Activated CD8-positive, alpha-beta memory T cell treated with anti-CD3 and anti-CD28 coated beads, Interleukin-2, amount 10 ng/mL, durations not matched to agents 7 days and 5 days (primary cell): ENCODE results near the gene PRAMEF2. TPM values are rescaled to one million over a fixed set of nuclear protein-coding genes. Genes with fewer than 3 reads are reported as not detected.
"Not testable (repeated sequence)": the region's sequence is repeated elsewhere in the genome, so short reads cannot be mapped to it uniquely, and the experiment has no call there.

ENCODE experiments used
- ATAC-seq: fragments of 150-1000 bp; cut with Tn5 transposase; one replicate; pipeline ENCODE4 v1.10.0; 2021; ENCODE audit warnings: moderate library complexity
- CTCF ChIA-PET: fragments of 350-600 bp; sonication (Branson Sonifier 250); formaldehyde crosslinking; loops from one replicate; lab custom pipeline; 2021; ENCODE audit warnings: antibody characterized with exemption; lab: Charles Lee
- DNase-seq: peaks from one replicate; pipeline ENCODE4 v3.0.0-alpha.2; 2020
- H3K27ac Mint-ChIP-seq: one replicate; pipeline ENCODE4 v1.8.0; 2021; ENCODE audit warnings: mild to moderate bottlenecking, mixed read lengths
- H3K27me3 Mint-ChIP-seq: one replicate; pipeline ENCODE4 v1.8.0; 2021; ENCODE audit warnings: mixed read lengths
- H3K36me3 Mint-ChIP-seq: one replicate; pipeline ENCODE4 v1.8.0; 2021; ENCODE audit warnings: mild to moderate bottlenecking, mixed read lengths
- H3K4me1 Mint-ChIP-seq: one replicate; pipeline ENCODE4 v1.8.0; 2021; ENCODE audit warnings: mixed read lengths
- H3K4me3 Mint-ChIP-seq: one replicate; pipeline ENCODE4 v1.8.0; 2021; ENCODE audit warnings: mild to moderate bottlenecking, moderate library complexity, mixed read lengths
- H3K9me3 Mint-ChIP-seq: one replicate; pipeline ENCODE4 v1.8.0; 2022; ENCODE audit warnings: low read depth, mixed read lengths
- total RNA-seq, 2 experiments: library from RNA; stranded (reverse); gene quantifications; one replicate each; pipeline ENCODE4 v1.2.3, GENCODE V29; 2021

PRAMEF2 gene, protein sequence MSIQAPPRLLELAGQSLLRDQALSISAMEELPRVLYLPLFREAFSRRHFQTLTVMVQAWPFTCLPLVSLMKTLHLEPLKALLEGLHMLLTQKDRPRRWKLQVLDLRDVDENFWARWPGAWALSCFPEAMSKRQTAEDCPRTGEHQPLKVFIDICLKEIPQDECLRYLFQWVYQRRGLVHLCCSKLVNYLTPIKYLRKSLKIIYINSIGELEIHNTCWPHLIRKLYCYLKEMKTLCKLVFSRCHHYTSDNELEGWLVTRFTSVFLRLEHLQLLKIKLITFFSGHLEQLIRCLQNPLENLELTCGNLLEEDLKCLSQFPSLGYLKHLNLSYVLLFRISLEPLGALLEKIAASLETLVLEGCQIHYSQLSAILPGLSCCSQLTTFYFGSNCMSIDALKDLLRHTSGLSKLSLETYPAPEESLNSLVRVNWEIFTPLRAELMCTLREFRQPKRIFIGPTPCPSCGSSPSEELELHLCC
- total RNA-seq = not detected

DNA sequence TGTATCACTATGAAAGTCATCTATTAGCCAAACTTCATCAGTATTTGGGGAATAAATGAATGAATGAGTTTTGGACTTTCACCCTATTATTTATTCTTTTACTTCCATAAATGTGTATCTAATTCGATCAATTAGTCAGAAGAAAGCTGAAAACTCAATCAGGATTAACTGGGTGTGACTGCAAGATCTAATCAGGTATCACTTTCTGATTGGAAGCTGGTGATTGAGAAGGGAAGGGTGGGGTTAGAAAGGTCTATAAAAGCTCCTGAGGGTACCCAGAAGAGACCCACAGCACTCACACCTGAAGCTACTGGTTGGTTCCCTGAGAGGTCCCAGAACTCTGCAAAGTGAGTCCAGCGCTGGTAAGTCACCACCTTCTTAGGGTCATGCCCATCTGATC lies at the start of gene PRAMEF2:
Gene PRAMEF2, plus strand, starts transcription at position 301 of the 400 bp plus-strand sequence. CDS start 1,924 bp downstream, outside the sequence.
- H3K27me3 Mint-ChIP-seq = not testable (repeated sequence)

DNA sequence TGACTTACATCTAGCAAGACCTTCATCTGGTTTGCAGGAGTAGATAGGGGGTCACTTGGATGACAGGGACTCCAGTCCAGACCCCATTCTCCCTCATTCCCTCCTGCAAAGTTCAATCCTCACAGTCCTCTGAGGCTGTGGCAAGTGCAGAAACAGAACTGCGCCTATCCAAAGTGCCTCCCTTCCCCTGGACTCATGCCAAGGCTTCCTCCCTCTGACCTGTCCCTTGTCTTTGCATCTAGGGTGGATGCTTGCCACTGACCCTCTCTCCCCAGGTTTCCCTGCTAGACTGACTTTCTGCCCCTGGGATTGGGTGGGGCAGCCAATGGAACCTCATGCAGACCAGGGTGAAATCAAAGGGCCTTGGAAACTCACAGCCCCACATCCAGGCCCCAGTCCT lies 47.0 kb upstream of the PRAMEF2 start:
- H3K27ac Mint-ChIP-seq = no peak overlapping the region
- CTCF ChIA-PET = no interaction called here
- peaks cover 12% of the 10 kb centered on the region for H3K27me3 Mint-ChIP-seq
- H3K9me3 Mint-ChIP-seq = peaks cover under 1% of the 10 kb centered on the region
- H3K4me3 Mint-ChIP-seq = no peak overlapping the region
- ATAC-seq (no peak), DNase-seq (no peak)
- no peaks in the 10 kb centered on the region for H3K36me3 Mint-ChIP-seq
- H3K4me1 Mint-ChIP-seq = no peaks in the 10 kb centered on the region

More for the DNA sequence above, at the start of gene PRAMEF2:
- H3K9me3 Mint-ChIP-seq, DNase-seq, H3K36me3 Mint-ChIP-seq, ATAC-seq, H3K4me3 Mint-ChIP-seq, H3K4me1 Mint-ChIP-seq, CTCF ChIA-PET, H3K27ac Mint-ChIP-seq: not testable (repeated sequence)

DNA sequence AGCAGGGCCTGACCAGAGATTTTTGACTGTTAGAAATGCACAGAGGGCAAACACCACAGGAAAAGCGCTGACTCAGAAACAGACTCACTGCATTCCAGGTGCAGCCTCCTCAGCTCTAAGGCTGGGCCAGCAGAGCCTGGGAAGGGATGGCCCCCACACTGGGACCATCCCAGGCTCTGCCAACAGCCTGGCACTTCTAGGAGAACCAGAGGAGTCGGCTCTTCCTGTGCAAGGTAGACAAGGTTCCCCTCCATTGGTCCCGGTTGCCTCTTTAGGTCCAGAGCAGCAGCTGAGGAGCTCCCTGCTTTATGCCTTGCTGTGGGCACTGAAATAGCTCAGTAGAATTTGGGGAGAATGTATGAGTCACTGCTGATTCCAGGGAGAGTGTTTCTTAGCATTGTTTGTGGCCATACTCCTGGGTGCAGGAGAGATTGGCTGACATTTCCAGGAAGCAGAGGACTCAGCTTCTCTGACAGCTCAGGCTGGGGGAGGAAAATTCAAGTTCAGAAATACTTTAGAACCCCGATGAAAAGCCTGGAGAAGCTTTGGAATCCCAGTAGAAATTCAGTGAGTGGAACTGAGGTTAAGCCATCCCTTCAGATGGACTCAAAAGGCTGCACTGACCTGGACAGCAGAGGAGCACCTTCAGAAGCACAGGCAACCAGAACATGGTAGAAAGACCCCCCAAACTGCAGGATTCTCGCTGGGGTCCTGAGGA lies 46.0 kb upstream of the PRAMEF2 start:
- H3K4me1 Mint-ChIP-seq = no peaks in the 10 kb centered on the region
- H3K9me3 Mint-ChIP-seq = no peaks in the 10 kb centered on the region
- ATAC-seq (no peak), DNase-seq (no peak)
- H3K4me3 Mint-ChIP-seq = no peak overlapping the region
- CTCF ChIA-PET = no interaction called here
- H3K36me3 Mint-ChIP-seq = no peaks in the 10 kb centered on the region
- no peak overlapping the region for H3K27ac Mint-ChIP-seq
- peaks cover 12% of the 10 kb centered on the region for H3K27me3 Mint-ChIP-seq

DNA sequence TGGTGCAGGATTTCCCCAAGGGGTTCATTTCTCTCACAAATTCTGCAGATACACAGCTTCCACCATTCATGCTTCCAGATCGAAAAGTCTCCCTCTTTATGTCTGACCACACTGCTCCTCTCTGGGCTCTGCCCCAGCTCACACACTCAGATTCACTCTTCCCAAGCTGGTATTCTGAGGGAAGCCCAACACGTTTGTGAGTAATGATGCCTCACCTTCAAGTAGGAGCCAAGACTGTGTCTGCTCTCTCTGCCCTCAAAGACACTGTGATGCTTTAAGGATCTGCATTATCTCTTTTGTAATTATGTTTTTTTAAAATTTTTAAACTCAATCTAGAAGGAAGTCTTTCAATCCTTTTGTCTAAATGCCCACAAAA lies 45.5 kb upstream of the PRAMEF2 start:
- Mint-ChIP-seq H3K27ac (no peak overlapping the region), H3K36me3 (no peaks in the 10 kb centered on the region), H3K4me3 (no peak overlapping the region), H3K9me3 (no peaks in the 10 kb centered on the region), H3K27me3 (peaks cover 14% of the 10 kb centered on the region), H3K4me1 (no peaks in the 10 kb centered on the region)
- CTCF ChIA-PET = no interaction called here
- no peak for ATAC-seq
- DNase-seq = no peak

DNA sequence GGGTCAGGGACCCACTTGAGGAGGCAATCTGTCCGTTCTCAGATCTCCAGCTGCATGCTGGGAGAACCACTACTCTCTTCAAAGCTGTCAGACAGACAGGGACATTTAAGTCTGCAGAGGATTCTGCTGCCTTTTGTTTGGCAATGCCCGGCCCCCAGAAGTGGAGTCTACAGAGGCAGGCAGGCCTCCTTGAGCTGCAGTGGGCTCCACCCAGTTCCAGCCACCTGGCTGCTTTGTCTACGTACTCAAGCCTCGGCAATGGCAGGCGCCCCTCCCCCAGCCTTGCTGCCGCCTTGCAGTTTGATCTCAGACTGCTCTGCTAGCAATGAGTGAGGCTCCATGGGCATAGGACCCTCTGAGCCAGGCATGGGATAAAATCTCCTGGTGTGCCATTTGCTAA lies 37.8 kb upstream of the PRAMEF2 start:
- ATAC-seq, CTCF ChIA-PET, H3K27ac Mint-ChIP-seq, H3K4me3 Mint-ChIP-seq, H3K36me3 Mint-ChIP-seq, DNase-seq, H3K4me1 Mint-ChIP-seq, H3K27me3 Mint-ChIP-seq, H3K9me3 Mint-ChIP-seq: not testable (repeated sequence)

DNA sequence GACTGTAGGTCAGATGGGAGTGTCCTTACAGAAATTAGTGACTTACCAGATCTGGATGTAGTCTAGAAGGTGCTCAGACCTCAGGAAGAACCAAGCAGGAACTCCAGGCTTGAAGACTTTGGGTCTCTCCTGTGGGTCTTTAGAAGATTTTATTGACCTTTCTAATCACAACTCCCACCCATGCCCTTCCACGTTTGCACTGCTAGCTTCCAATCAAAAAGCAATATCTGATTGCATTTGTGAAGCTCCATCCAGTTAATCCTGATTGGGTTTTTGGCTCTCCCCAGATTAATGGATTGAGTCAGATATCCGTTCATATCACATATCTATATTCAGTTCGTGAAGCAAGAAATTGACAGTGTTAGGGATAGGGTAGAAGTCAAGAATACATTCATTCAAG lies 25.6 kb upstream of the PRAMEF2 start, which contains the start of gene PRAMEF11:
Gene PRAMEF11, minus strand, starts transcription at position 101 of the 400 bp plus-strand sequence. CDS start 2,621 bp downstream, outside the sequence.
- H3K4me1 Mint-ChIP-seq, H3K27ac Mint-ChIP-seq, H3K9me3 Mint-ChIP-seq, ATAC-seq, H3K36me3 Mint-ChIP-seq, H3K27me3 Mint-ChIP-seq, DNase-seq, H3K4me3 Mint-ChIP-seq, CTCF ChIA-PET: not testable (repeated sequence)

DNA sequence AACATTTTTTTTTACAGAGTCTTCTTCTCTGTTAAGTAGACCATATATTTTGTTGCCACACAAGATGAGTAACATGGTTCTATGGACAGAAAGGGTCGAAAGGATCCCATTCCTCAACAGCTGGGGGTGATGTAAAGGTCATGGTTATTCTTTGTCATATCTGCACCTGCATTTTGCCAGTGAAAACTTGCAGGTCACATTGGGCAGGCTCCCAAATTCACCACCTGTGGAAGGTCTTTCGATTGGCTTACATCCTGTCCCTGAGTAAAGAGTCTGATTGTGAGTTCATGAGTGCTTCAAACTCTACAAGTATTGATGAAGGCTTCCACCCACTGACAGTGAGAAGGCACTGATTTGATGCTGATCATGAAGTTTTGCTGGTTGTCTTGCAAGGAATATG lies 23.6 kb upstream of the PRAMEF2 start:
- H3K4me3 Mint-ChIP-seq, H3K27ac Mint-ChIP-seq, ATAC-seq, H3K4me1 Mint-ChIP-seq, H3K36me3 Mint-ChIP-seq, DNase-seq, H3K27me3 Mint-ChIP-seq, CTCF ChIA-PET, H3K9me3 Mint-ChIP-seq: not testable (repeated sequence)

DNA sequence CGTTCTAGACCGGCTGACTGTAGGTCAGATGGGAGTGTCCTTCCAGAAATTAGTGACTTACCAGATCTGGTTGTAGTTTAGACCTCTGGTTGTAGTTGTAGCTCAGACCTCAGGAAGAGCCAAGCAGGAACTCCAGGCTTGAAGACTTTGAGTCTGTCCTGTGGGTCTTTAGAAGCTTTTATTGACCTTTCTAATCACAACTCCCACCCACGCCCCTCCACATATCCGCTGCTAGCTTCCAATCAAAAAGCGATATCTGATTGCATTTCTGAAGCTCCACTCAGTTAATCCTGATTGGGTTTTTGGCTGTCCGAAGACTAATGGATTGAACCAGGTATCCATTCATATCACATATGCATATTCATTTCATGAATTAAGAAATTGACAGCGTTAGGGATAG lies 8.3 kb upstream of the PRAMEF2 start, which contains the start of gene HNRNPCL1:
Gene HNRNPCL1, minus strand, starts transcription at position 101 of the 400 bp plus-strand sequence. CDS start 431 bp downstream, outside the sequence.
- ATAC-seq, CTCF ChIA-PET: not testable (repeated sequence)

DNA sequence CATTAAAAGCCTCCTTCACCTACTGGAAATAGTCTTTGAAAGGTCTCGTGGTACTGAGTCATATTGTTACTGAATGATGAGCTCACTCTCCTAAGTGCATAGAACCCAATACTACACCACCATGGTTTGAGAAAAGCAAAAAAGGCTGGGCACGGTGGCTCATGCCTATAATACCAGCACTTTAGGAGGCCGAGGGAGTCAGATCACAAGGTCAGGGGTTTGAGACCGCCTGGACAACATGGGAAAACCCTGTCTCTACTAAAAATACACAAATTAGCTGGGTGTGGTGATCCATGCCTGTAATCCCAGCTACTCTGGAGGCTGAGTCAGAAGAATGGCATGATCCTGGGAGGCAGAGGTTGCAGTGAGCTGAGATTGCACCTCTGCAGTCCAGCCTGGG lies 5.1 kb upstream of the PRAMEF2 start:
- ATAC-seq (no peak), DNase-seq (no peak)
- no peak overlapping the region for H3K27ac Mint-ChIP-seq
- no peaks in the 10 kb centered on the region for H3K36me3 Mint-ChIP-seq
- H3K9me3 Mint-ChIP-seq = no peaks in the 10 kb centered on the region
- CTCF ChIA-PET = no interaction called here
- no peak overlapping the region for H3K4me3 Mint-ChIP-seq
- no peaks in the 10 kb centered on the region for H3K27me3 Mint-ChIP-seq
- H3K4me1 Mint-ChIP-seq = no peaks in the 10 kb centered on the region

More for the DNA sequence above, 8.3 kb upstream of the PRAMEF2 start, which contains the start of gene HNRNPCL1:
- not testable (repeated sequence) for DNase-seq, H3K27ac Mint-ChIP-seq, H3K36me3 Mint-ChIP-seq, H3K27me3 Mint-ChIP-seq, H3K4me1 Mint-ChIP-seq, H3K9me3 Mint-ChIP-seq, H3K4me3 Mint-ChIP-seq

DNA sequence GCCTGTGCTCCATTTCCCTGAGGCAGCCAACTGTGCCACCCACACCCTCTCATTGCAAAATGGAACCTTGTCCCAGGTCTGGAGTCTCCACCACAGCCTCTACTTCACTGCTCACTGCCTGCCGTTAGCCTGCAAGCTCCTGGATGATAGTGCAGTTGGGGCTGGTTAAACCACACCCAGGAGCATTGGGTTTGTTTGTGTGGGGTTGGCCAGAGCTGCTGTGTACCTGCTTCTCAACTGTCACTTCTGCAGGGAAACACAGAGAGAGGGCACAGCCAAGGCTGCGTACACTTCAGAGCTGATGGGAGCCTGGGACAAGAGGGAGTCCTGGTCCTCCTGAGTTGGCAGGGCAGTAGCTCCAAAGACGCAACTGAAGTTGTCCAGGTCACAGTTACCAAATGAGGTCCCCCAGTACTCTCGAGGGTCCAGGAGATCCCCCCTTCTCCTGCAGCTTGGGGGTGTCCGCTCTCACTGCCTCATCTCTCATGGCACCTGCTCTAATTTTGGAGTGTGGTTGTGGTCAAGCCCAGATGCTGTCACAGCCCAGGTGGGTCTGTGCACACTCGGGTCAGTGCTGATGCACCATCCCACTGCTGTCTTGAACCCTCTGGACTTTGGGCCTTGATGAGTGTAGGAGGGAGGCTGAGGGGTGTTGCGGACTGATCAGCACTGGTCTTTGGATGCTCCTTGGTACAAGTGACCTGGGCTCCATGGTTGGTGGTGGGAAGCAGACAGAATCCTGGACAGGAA lies 6.4 kb downstream of the PRAMEF2 start:
- H3K27ac Mint-ChIP-seq, DNase-seq, H3K4me1 Mint-ChIP-seq, H3K36me3 Mint-ChIP-seq, H3K27me3 Mint-ChIP-seq, H3K9me3 Mint-ChIP-seq, CTCF ChIA-PET, ATAC-seq, H3K4me3 Mint-ChIP-seq: not testable (repeated sequence)

DNA sequence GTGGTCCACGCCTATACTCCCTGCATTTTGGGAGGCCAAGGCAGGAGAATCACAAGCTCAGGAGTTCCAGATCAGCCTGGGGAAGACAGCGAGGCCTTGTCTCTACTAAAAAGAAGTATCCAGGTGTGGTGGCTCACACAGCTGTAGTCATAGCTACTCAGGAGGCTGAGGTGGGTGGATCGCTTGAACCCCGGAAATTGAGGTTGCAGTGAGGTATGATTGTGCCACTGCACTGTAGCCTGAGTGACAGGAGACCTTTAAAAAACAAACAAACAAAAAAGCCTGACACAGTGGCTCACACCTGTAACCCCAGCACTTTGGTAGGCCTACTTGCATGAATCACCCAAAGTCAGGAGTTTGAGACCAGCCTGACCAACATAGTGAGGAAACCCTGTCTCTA lies 21.6 kb downstream of the PRAMEF2 start:
- H3K36me3 Mint-ChIP-seq, H3K27ac Mint-ChIP-seq, CTCF ChIA-PET, H3K4me1 Mint-ChIP-seq, DNase-seq, H3K9me3 Mint-ChIP-seq, ATAC-seq, H3K4me3 Mint-ChIP-seq, H3K27me3 Mint-ChIP-seq: not testable (repeated sequence)

DNA sequence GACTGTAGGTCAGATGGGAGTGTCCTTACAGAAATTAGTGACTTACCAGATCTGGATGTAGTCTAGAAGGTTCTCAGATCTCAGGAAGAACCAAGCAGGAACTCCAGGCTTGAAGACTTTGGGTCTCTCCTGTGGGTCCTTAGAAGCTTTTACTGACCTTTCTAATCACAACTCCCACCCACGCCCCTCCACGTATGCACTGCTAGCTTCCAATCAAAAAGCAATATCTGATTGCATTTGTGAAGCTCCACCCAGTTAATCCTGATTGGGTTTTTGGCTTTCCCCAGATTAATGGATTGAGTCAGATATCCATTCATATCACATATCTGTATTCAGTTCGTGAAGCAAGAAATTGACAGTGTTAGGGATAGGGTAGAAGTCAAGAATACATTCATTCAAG lies 29.2 kb downstream of the PRAMEF2 start, which contains the start of gene PRAMEF4:
Gene PRAMEF4, minus strand, starts transcription at position 101 of the 400 bp plus-strand sequence. CDS start 2,807 bp downstream, outside the sequence.
- H3K27me3 Mint-ChIP-seq, CTCF ChIA-PET, H3K36me3 Mint-ChIP-seq, DNase-seq, H3K9me3 Mint-ChIP-seq, H3K4me1 Mint-ChIP-seq, H3K4me3 Mint-ChIP-seq, ATAC-seq, H3K27ac Mint-ChIP-seq: not testable (repeated sequence)

DNA sequence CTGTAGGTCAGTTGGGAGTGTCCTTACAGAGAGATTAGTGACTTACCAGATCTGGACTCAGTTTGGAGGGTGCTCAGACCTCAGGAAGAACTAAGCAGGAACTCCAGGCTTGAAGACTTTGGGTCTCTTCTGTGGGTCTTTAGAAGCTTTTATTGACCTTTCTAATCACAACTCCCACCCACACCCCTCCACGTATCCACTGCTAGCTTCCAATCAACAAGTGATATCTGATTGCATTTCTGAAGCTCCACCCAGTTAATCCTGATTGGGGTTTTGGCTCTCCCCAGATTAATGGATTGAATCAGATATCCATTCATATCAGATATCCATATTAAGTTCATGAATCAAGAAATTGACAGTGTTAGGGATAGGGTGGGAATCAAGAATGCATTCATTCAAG lies 41.3 kb downstream of the PRAMEF2 start, which contains the start of gene PRAMEF10:
Gene PRAMEF10, minus strand, starts transcription at position 101 of the 400 bp plus-strand sequence. CDS start 2,423 bp downstream, outside the sequence.
- H3K27me3 Mint-ChIP-seq, CTCF ChIA-PET, H3K4me1 Mint-ChIP-seq, H3K9me3 Mint-ChIP-seq, H3K36me3 Mint-ChIP-seq, DNase-seq, H3K4me3 Mint-ChIP-seq, ATAC-seq, H3K27ac Mint-ChIP-seq: not testable (repeated sequence)
